Measurements from ENCODE around the gene FSD2.

GRCh38 chr15:82726816-82727215 lies 79.1 kb downstream of the FSD2 start:
- TF ChIP-seq CTCF (IDR thresholded peaks at IDR 0.05) (no peak), POLR2A (IDR thresholded peaks at IDR 0.05) (no peak)

Measured in esophagus squamous epithelium (tissue), 4 donors.